GM23248 (cell line): Measurements from ENCODE around the gene UBN1. TPM values are rescaled to one million over a fixed set of nuclear protein-coding genes. Genes with fewer than 3 reads are reported as not detected.

ENCODE experiments used
- DNase-seq: peaks from one replicate; pipeline ENCODE4 v3.0.0-alpha.2; 2015
- H2AFZ ChIP-seq: fragments of 200-600 bp; sonication (generic); 2 replicates; pipeline ENCODE4 v1.6.1; 2016; ENCODE audit warnings: antibody characterized with exemption
- H3F3A ChIP-seq: fragments of 200-600 bp; sonication (generic); 2 replicates; pipeline ENCODE4 v1.6.1; 2016; ENCODE audit warnings: mild to moderate bottlenecking, antibody characterized with exemption, mixed run types; ENCODE audit not compliant: insufficient read depth
- H3K27ac ChIP-seq: fragments of 200-600 bp; sonication (generic); 2 replicates; pipeline ENCODE4 v1.5.1; 2016; ENCODE audit warnings: mild to moderate bottlenecking
- H3K27me3 ChIP-seq: fragments of 200-600 bp; sonication (generic); replicated peaks from 2 replicates; pipeline ENCODE4 v1.6.1; 2016; ENCODE audit warnings: mild to moderate bottlenecking; ENCODE audit not compliant: insufficient read depth
- H3K36me3 ChIP-seq: fragments of 200-600 bp; sonication (generic); 2 replicates; pipeline ENCODE4 v1.6.1; 2016; ENCODE audit warnings: low read depth, mild to moderate bottlenecking
- H3K4me1 ChIP-seq: fragments of 200-600 bp; sonication (generic); 2 replicates; pipeline ENCODE4 v1.6.1; 2016; ENCODE audit warnings: mild to moderate bottlenecking; ENCODE audit not compliant: insufficient read depth
- H3K4me2 ChIP-seq: fragments of 200-600 bp; sonication (generic); one replicate; pipeline ENCODE4 v1.6.1; 2016; ENCODE audit warnings: mild to moderate bottlenecking; ENCODE audit not compliant: unreplicated experiment
- H3K4me3 ChIP-seq: fragments of 200-600 bp; sonication (generic); 2 replicates; pipeline ENCODE4 v1.5.1; 2016; ENCODE audit warnings: mild to moderate bottlenecking
- H3K79me2 ChIP-seq: fragments of 200-600 bp; sonication (generic); 2 replicates; pipeline ENCODE4 v1.6.1; 2016; ENCODE audit warnings: mild to moderate bottlenecking; ENCODE audit not compliant: insufficient read depth
- H3K9ac ChIP-seq: fragments of 200-600 bp; sonication (generic); 2 replicates; pipeline ENCODE4 v1.6.1; 2016; ENCODE audit warnings: mild to moderate bottlenecking
- H3K9me2 ChIP-seq: fragments of 200-600 bp; sonication (generic); 2 replicates; pipeline ENCODE4 v1.6.1; 2016; ENCODE audit warnings: mixed run types, mild to moderate bottlenecking, moderate library complexity; ENCODE audit not compliant: insufficient read depth
- H3K9me3 ChIP-seq: fragments of 200-600 bp; sonication (generic); one replicate; pipeline ENCODE4 v1.6.1; 2017; ENCODE audit warnings: low read depth
- H4K20me1 ChIP-seq: fragments of 200-600 bp; sonication (generic); 2 replicates; pipeline ENCODE4 v1.6.0; 2016; ENCODE audit not compliant: insufficient read depth
- EZH2 ChIP-seq: fragments of 200-600 bp; sonication (generic); IDR thresholded peaks from 2 replicates; pipeline ENCODE4 v1.6.1; 2018; ENCODE audit warnings: antibody characterized with exemption, mild to moderate bottlenecking; ENCODE audit not compliant: insufficient read depth, poor library complexity, severe bottlenecking
- EZH2phosphoT487 ChIP-seq: fragments of 200-600 bp; sonication (generic); IDR thresholded peaks from 2 replicates; pipeline ENCODE4 v1.6.1; 2018; ENCODE audit warnings: antibody characterized with exemption, moderate library complexity, mild to moderate bottlenecking, low read depth; ENCODE audit not compliant: insufficient read depth
- WGBS, 2 experiments: methylation state at CpG; one replicate each; pipeline ENCODE4 v1.1.6; 2015 to 2017; ENCODE audit warnings: low lambda C conversion rate in 2 of 2, low coverage in 1 of 2; ENCODE audit errors: missing lambda C conversion rate in 2 of 2; 5-methylcytosine and 5-hydroxymethylcytosine counted together
- in situ Hi-C: fragments of 300-500 bp; cut with MboI; formaldehyde crosslinking; loops from 2 replicates; pipeline ENCODE4 v1.15.0; 2020
- polyA plus RNA-seq: library from polyadenylated mRNA; unstranded; fragments of >200 nt; fragmentation: Nextera tagmentation; extraction: Ambion mirVana; gene quantifications from 2 replicates; pipeline ENCODE4 v1.2.1, GENCODE V29; 2016
- total RNA-seq: library from RNA; depleted of rRNA; stranded (reverse); fragments of >200 nt; shearing (Covaris generic); gene quantifications from 2 replicates; pipeline ENCODE4 v1.2.3, GENCODE V29; 2014

UBN1 gene
- total and polyA plus RNA-seq, 2 experiments from 2014 or later = 9.9 to 16.4 TPM

DNA sequence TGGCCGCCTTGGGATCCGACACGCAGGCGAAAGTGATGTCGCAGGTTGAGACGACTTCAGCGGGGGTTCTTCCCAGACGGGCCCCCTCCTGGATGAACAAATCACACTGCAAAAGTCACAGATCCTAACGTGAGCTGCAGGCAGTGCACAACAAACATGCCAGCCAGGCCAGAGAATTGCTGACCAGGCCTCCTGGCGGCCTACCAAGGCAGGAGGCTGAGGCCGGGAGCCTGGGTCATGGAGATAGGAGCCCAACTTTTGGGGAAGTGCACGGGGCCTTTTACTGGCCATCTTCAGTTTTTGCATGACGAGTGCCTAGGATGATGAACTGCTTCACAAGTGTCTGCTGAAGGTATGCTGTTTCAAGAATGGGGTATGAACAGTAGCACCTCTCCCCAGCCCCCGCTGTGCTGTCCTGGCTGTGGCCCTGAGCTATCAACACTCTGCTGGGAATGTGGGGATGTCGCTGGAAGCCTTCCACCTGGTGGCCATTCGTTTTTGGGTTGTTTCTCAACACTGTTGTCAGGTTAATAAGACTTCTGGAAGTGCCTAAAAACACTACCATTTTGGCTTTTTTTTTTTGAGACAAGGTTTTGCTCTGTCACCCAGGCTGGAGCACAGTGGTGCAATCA is 32.6 kb upstream of the UBN1 start:
- H3K27me3 ChIP-seq = no peaks in the 10 kb centered on the region
- H3K36me3 ChIP-seq = peaks cover 37% of the 10 kb centered on the region
- no peak overlapping the region for H2AFZ ChIP-seq
- no peaks in the 10 kb centered on the region for H3F3A ChIP-seq
- no peaks in the 10 kb centered on the region for H3K79me2 ChIP-seq
- no peak overlapping the region for H3K4me2 ChIP-seq
- 85 to 87% methylated on average over 16 of the region's 16 CpGs for WGBS, 2 experiments
- H4K20me1 ChIP-seq = no peaks in the 10 kb centered on the region
- no peak overlapping the region for H3K9ac ChIP-seq
- no peaks in the 10 kb centered on the region for H3K9me3 ChIP-seq
- H3K9me2 ChIP-seq = no peaks in the 10 kb centered on the region
- TF ChIP-seq EZH2phosphoT487 = no peak
- DNase-seq = no peak
- in situ Hi-C loops = no loop called here
- no peak overlapping the region for H3K4me3 ChIP-seq
- no peaks in the 10 kb centered on the region for H3K4me1 ChIP-seq
- H3K27ac ChIP-seq = no peak overlapping the region

DNA sequence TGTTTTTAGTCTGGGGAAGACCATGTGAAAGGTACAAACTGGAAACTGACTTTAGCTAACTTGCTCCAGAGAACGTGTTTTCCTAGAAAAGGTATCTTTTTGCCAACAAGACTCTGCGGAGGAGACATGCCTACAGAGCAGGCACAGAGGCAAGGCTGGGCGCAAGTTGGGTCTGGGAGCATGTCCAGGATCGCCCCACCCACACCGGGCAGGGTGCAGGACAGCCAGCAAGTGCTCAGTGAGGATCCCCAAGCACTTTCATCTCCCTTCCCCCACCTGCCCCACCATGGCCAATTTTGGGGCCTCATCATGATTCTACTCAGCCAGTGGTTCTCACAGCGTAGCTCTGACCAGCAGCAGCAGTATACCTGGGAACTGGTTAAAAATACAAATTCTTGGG is 26.6 kb upstream of the UBN1 start:
- Histone ChIP-seq H3K9me2 (no peaks in the 10 kb centered on the region), H3F3A (no peaks in the 10 kb centered on the region), H3K4me3 (no peak overlapping the region), H4K20me1 (no peaks in the 10 kb centered on the region), H3K4me2 (no peak overlapping the region), H3K9me3 (no peaks in the 10 kb centered on the region), H3K36me3 (peaks cover 50% of the 10 kb centered on the region), H3K27me3 (no peaks in the 10 kb centered on the region), H2AFZ (no peak overlapping the region), H3K27ac (no peak overlapping the region), H3K9ac (no peak overlapping the region), H3K4me1 (no peaks in the 10 kb centered on the region), H3K79me2 (no peaks in the 10 kb centered on the region)
- 52 to 59% methylated on average over 6 of the region's 6 CpGs for WGBS, 2 experiments
- DNase-seq = no peak
- TF ChIP-seq EZH2phosphoT487 (no peak), EZH2 (no peak)
- in situ Hi-C loops = no loop called here

DNA sequence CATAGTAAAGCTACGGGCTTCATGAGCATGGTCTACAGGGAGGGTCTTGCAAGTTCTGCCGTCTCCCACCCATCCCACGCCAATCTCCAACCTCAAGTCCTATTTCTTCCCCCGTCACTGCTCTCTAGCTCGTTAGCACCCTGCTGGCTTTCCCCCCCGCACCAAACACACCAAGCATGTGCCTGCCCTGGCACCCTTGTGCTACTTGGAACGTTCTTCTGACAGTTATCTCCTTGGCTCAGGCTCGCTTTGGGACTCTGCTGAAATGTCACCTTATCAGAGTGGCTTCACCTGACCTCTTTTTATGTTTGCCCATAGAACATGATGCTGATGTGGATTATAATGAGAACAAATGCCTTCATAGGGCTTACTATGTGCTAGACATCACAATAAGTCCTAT is 22.1 kb upstream of the UBN1 start:
- no peaks in the 10 kb centered on the region for H3K4me1 ChIP-seq
- H3F3A ChIP-seq = no peaks in the 10 kb centered on the region
- H3K9ac ChIP-seq = no peak overlapping the region
- H2AFZ ChIP-seq = no peak overlapping the region
- no peaks in the 10 kb centered on the region for H3K9me2 ChIP-seq
- no peaks in the 10 kb centered on the region for H3K9me3 ChIP-seq
- H3K27ac ChIP-seq = no peak overlapping the region
- no peak overlapping the region for H3K4me3 ChIP-seq
- no peak for DNase-seq
- in situ Hi-C loops = no loop called here
- H4K20me1 ChIP-seq = no peaks in the 10 kb centered on the region
- H3K79me2 ChIP-seq = peaks cover 10% of the 10 kb centered on the region; the same call in 1 of the 2 replicates
- WGBS, 2 experiments = 86 to 90% methylated on average over 8 of the region's 8 CpGs
- H3K4me2 ChIP-seq = no peak overlapping the region
- H3K36me3 ChIP-seq = peaks cover 47% of the 10 kb centered on the region
- H3K27me3 ChIP-seq = no peaks in the 10 kb centered on the region
- TF ChIP-seq EZH2phosphoT487 (no peak), EZH2 (no peak)

DNA sequence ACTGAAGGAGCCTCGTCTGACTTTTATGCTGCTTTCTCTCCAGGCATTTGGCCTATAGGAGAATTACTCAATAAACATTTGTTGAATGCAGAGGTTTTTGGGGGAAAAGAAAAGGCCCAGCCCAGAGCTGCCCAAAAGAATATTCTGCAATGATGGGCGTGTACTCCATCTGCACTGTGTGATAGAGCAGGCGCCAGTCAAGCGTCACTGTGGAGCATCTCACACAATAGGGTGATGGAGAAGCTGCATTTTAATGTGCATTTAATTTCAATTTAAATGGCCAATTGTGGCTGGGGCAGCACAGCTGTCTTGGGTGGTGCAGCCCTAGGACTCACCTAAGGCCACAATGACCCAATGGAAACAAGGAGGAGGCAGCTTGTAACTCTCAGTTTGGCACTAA is 20.8 kb upstream of the UBN1 start:
- Histone ChIP-seq H3K79me2 (peaks cover 13% of the 10 kb centered on the region; the same call in 1 of the 2 replicates), H3K36me3 (peaks cover 48% of the 10 kb centered on the region), H3K9ac (no peak overlapping the region), H3K4me1 (no peaks in the 10 kb centered on the region), H3F3A (no peaks in the 10 kb centered on the region), H3K27me3 (no peaks in the 10 kb centered on the region), H3K4me2 (no peak overlapping the region), H4K20me1 (no peaks in the 10 kb centered on the region), H2AFZ (no peak overlapping the region), H3K4me3 (no peak overlapping the region), H3K9me3 (no peaks in the 10 kb centered on the region), H3K27ac (no peak overlapping the region), H3K9me2 (no peaks in the 10 kb centered on the region)
- DNase-seq = no peak
- 86 to 87% methylated on average over 4 of the region's 4 CpGs for WGBS, 2 experiments
- TF ChIP-seq EZH2phosphoT487 (no peak), EZH2 (no peak)
- in situ Hi-C loops = no loop called here

DNA sequence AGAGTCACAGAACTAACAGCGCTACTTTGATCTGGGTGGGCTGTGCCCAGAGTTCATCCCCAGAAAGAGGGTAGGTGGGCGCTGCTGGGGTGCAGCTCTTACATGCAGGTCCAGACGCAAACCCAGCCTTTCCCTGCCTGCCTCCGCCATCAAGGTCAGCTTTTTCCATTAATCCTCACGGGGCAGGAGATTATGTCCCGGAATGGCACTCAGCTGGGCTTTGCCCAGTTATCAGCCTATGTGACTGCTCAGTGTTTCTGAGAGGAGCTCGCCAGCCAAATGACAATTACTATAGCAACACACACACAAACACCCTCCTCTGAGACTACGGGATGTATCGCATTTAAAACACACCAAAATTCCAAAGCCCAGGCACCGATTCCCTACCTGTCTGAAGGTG is 20.3 kb upstream of the UBN1 start:
- no peaks in the 10 kb centered on the region for H4K20me1 ChIP-seq
- no peaks in the 10 kb centered on the region for H3K27me3 ChIP-seq
- no peak overlapping the region for H3K4me3 ChIP-seq
- H3K79me2 ChIP-seq = peaks cover 18% of the 10 kb centered on the region; the same call in 1 of the 2 replicates
- in situ Hi-C loops = no loop called here
- no peak overlapping the region for H3K9ac ChIP-seq
- H3K4me2 ChIP-seq = no peak overlapping the region
- no peaks in the 10 kb centered on the region for H3K4me1 ChIP-seq
- WGBS, 2 experiments = 95 to 97% methylated on average over 10 of the region's 10 CpGs
- H3K9me2 ChIP-seq = no peaks in the 10 kb centered on the region
- H2AFZ ChIP-seq = no peak overlapping the region
- no peaks in the 10 kb centered on the region for H3K9me3 ChIP-seq
- DNase-seq = no peak
- H3F3A ChIP-seq = no peaks in the 10 kb centered on the region
- TF ChIP-seq EZH2 (no peak), EZH2phosphoT487 (no peak)
- H3K36me3 ChIP-seq = peaks cover 48% of the 10 kb centered on the region
- H3K27ac ChIP-seq = no peak overlapping the region
